Natural killer cell treated with Interleukin-12 subunit alpha and Interleukin-12 subunit beta and Interleukin-15 and Interleukin-18, amount 100 ng/mL, for 72 hours (primary cell): Measurements from ENCODE around the gene ZMAT5. TPM values are rescaled to one million over a fixed set of nuclear protein-coding genes. Genes with fewer than 3 reads are reported as not detected.

Experiments used
- ATAC-seq, 2 donors: fragments of 150-1000 bp; cut with Tn5 transposase in 1 of 2; sonication (Bioruptor Pico), chemical (Tn5 transposase) in 1 of 2; 2 replicates each; pipeline ENCODE4 v1.10.0; 2021
- DNase-seq: peaks from one replicate; pipeline ENCODE4 v3.0.0; 2022; ENCODE audit warnings: low spot score
- H3K27ac Mint-ChIP-seq, 2 donors: 1 replicate in 1 of 2; 2 replicates in 1 of 2; pipeline ENCODE4 v1.8.0; 2022; ENCODE audit warnings: mixed read lengths in 2 of 2, mild to moderate bottlenecking in 1 of 2, moderate library complexity in 1 of 2
- H3K27me3 Mint-ChIP-seq, 2 donors: 1 replicate in 1 of 2; 2 replicates in 1 of 2; pipeline ENCODE4 v1.8.0; 2022; ENCODE audit warnings: mixed read lengths in 2 of 2
- H3K36me3 Mint-ChIP-seq: one replicate; pipeline ENCODE4 v1.8.0; 2022; ENCODE audit warnings: mixed read lengths
- H3K4me1 Mint-ChIP-seq, 2 donors: 1 replicate in 1 of 2; 2 replicates in 1 of 2; pipeline ENCODE4 v1.8.0; 2022; ENCODE audit warnings: low read depth in 2 of 2, mixed read lengths in 2 of 2, mild to moderate bottlenecking in 1 of 2
- H3K4me3 Mint-ChIP-seq: one replicate; pipeline ENCODE4 v1.8.0; 2022; ENCODE audit warnings: mixed read lengths
- H3K9me3 Mint-ChIP-seq: 2 replicates; pipeline ENCODE4 v1.8.0; 2022; ENCODE audit warnings: mixed read lengths
- total RNA-seq, 2 donors: library from RNA; stranded (reverse); gene quantifications; one replicate each; pipeline ENCODE4 v1.2.3, GENCODE V29; 2022

The ZMAT5 gene
- total RNA-seq, 2 donors from 2014 or later = 17.3 to 34.4 TPM

GRCh38 chr22:29780220-29780619, 13.4 kb upstream of the ZMAT5 start:
- H3K4me3 Mint-ChIP-seq = no peak overlapping the region
- ATAC-seq (no peak), DNase-seq (no peak)
- no peaks in the 10 kb centered on the region for H3K9me3 Mint-ChIP-seq
- H3K4me1 Mint-ChIP-seq = no peaks in the 10 kb centered on the region
- H3K27ac Mint-ChIP-seq = no peak overlapping the region
- H3K27me3 Mint-ChIP-seq = no peaks in the 10 kb centered on the region
- no peaks in the 10 kb centered on the region for H3K36me3 Mint-ChIP-seq

- Mint-ChIP-seq H3K27ac (no peak overlapping the region), H3K4me3 (no peak overlapping the region), H3K36me3 (peaks cover 4% of the 10 kb centered on the region), H3K9me3 (no peaks in the 10 kb centered on the region), H3K4me1 (peaks cover 4 to 8% of the 10 kb centered on the region in 2 donors), H3K27me3 (no peaks in the 10 kb centered on the region)
- no peak for DNase-seq
- ATAC-seq = no peak
Measured at GRCh38 chr22:29773233-29773632, 6.4 kb upstream of the ZMAT5 start.

GRCh38 chr22:29772170-29772641, 5.4 kb upstream of the ZMAT5 start:
- Mint-ChIP-seq H3K4me1 (peaks cover 8 to 18% of the 10 kb centered on the region in 2 donors), H3K9me3 (no peaks in the 10 kb centered on the region), H3K4me3 (no peak overlapping the region), H3K27ac (no peak overlapping the region), H3K27me3 (no peaks in the 10 kb centered on the region), H3K36me3 (peaks cover 4% of the 10 kb centered on the region)
- ATAC-seq = no peak
- no peak for DNase-seq

GRCh38 chr22:29769723-29770321, 3.0 kb upstream of the ZMAT5 start:
- peaks cover 22 to 32% of the 10 kb centered on the region in 2 donors for H3K4me1 Mint-ChIP-seq
- no peaks in the 10 kb centered on the region for H3K27me3 Mint-ChIP-seq
- DNase-seq (no peak), ATAC-seq (no peak)
- H3K4me3 Mint-ChIP-seq = no peak overlapping the region
- peaks cover 4% of the 10 kb centered on the region for H3K36me3 Mint-ChIP-seq
- H3K9me3 Mint-ChIP-seq = no peaks in the 10 kb centered on the region
- H3K27ac Mint-ChIP-seq = no peak overlapping the region

DNA sequence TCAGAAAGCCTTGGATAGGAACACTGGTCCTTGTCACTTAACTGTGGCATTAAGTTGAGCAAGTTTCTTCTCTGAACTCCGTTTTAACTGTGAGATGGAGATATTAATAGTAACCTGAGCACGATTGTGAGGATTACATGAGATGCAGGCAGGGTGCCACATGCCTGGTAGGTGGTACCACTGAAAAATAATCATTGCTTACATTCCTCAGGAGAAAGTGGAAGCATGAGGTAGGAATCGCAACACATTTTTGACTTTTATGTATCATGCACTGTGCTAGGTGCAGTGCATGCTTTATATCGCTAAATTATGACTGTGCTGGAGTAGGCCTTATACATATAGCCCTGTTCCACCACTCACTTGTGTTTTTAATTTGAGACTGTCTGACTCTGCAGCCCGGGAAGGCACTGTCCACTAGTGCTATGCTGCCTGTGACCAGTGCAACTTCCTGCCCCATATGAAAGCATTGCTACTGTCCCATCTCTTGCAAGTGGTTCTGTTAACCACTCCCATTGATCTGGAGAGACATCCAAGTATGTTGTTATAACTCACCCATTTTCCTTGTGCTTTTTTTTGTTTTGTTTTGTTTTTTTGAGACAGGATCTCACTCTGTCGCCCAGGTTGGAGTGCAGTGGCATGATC, 1.4 kb upstream of the ZMAT5 start:
- Mint-ChIP-seq H3K27me3 (no peaks in the 10 kb centered on the region), H3K4me3 (peak overlapping the region; percentile 97), H3K9me3 (no peaks in the 10 kb centered on the region), H3K27ac (peak overlapping the region; percentile 99), H3K4me1 (peaks cover 22 to 32% of the 10 kb centered on the region in 2 donors), H3K36me3 (peaks cover 4% of the 10 kb centered on the region)
- DNase-seq (no peak), ATAC-seq (no peak)

DNA sequence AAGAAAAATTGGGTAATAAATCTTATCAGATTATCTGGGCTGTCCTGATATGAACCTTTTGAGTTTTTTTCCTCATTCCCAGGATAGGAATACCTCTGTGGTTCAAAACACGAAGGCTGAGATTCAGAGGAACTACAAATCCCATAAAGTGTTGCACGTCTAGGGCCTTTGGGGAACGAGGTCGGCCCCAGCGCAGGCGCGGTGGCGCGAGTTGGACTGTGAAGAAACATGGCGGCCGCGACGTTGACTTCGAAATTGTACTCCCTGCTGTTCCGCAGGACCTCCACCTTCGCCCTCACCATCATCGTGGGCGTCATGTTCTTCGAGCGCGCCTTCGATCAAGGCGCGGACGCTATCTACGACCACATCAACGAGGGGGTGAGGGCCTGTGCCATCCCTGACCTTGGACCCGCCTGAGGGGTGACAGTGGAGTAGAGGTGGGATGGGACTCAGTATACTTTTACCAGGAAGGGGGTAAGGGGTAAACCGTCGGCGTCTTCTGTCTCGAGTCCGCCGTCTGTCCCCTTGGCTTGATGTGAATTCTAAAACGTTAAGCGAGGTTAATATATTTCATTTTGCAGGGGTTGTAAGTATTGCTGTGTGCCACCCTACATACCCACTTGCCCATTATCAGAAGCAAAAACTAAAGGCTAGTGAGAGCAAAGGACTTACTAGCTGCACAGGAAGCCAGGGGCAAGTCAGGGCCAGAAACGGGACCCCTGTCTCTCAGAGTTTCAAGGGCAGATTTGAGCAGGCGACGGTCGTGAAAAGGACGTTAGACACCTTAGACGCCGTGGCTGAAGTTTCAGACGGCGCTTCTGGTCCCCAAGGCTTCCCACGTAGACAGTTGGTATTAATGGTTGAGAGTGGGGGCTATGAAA, 604 bp upstream of the ZMAT5 start, which contains the start of gene UQCR10:
UQCR10 (plus strand) TSS at position 199 of the 881 bp plus-strand sequence; CDS start at position 229, 30 bp downstream.
- H3K27ac Mint-ChIP-seq = peak within 1 kb of the TSS; percentile 99
- H3K9me3 Mint-ChIP-seq = no peaks in the 10 kb centered on the region
- H3K36me3 Mint-ChIP-seq = peaks cover 4% of the 10 kb centered on the region
- DNase-seq = peak; percentile 95
- no peaks in the 10 kb centered on the region for H3K27me3 Mint-ChIP-seq
- peaks cover 22 to 32% of the 10 kb centered on the region in 2 donors for H3K4me1 Mint-ChIP-seq
- ATAC-seq = peak; percentile 89 to 91
- peak within 1 kb of the TSS; percentile 97 for H3K4me3 Mint-ChIP-seq

DNA sequence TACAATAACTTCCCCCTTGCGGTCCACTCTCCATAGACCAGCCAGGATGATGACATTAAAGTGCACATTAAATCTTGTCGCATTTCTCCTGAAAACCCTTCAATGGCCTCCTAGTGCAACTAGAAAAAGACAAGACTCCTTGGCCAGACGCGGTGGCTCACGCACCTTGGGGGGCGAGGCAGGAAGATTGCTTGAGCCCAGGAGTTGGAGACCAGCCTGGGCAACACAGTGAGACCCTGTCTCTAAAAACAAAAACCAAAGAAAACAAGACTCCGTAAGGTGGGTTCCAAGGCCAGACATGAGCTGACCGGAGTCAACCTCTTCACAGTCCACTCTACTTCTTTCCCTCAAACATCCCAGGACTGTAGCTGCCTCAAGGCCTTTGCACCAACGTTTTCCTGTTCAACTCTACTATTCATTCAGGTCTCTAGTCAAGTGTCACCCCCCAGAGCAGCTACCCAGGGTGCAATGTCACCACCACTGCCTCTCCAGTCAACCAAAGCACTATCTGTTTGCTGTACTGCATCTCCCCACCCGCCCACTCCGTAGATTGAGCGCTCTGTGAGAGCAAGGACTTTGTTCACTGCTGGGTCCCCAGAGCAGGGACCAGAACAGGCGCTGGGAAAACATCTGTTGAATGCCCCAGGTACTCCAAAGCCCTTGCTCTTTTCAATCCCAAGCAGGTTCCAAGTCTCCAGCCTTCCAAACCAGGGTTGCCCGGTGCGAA, 739 bp downstream of the ZMAT5 start:
- peak overlapping the region; percentile 97 for H3K4me3 Mint-ChIP-seq
- peaks cover 4% of the 10 kb centered on the region for H3K36me3 Mint-ChIP-seq
- ATAC-seq (peak in 1 of 2 donors; percentile 26), DNase-seq (no peak)
- H3K27ac Mint-ChIP-seq = peak overlapping the region; percentile 99
- no peaks in the 10 kb centered on the region for H3K27me3 Mint-ChIP-seq
- H3K9me3 Mint-ChIP-seq = no peaks in the 10 kb centered on the region
- H3K4me1 Mint-ChIP-seq = peaks cover 22 to 32% of the 10 kb centered on the region in 2 donors

DNA sequence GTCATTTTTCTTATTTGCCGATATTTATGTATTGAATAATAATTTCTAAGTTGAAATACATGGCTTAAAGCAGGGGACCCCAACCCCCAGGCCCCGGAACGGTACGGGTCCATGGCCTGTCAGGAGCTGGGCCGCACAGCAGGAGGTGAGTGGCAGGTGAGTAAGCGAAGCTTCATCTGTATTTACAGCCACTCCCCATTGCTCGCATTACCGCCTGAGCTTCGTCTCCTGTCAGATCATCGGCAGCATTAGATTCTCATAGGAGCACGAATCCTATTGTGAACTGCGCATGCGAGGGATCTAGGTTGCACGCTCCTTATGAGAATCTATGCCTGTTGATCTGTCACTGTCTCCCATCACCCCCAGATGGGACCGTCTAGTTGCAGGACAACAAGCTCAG, 4.5 kb downstream of the ZMAT5 start:
- Mint-ChIP-seq H3K27ac (no peak overlapping the region), H3K27me3 (no peaks in the 10 kb centered on the region), H3K36me3 (no peaks in the 10 kb centered on the region), H3K9me3 (no peaks in the 10 kb centered on the region), H3K4me3 (no peak overlapping the region), H3K4me1 (peaks cover 13 to 18% of the 10 kb centered on the region in 2 donors)
- DNase-seq (no peak), ATAC-seq (no peak)

- H3K36me3 Mint-ChIP-seq = no peaks in the 10 kb centered on the region
- no peaks in the 10 kb centered on the region for H3K27me3 Mint-ChIP-seq
- H3K27ac Mint-ChIP-seq = no peak overlapping the region
- no peak for DNase-seq
- ATAC-seq = no peak
- peaks cover 0 to 3% of the 10 kb centered on the region in 2 donors for H3K4me1 Mint-ChIP-seq
- H3K9me3 Mint-ChIP-seq = no peaks in the 10 kb centered on the region
- no peak overlapping the region for H3K4me3 Mint-ChIP-seq
Measured at GRCh38 chr22:29758959-29759358, 7.8 kb downstream of the ZMAT5 start.

DNA sequence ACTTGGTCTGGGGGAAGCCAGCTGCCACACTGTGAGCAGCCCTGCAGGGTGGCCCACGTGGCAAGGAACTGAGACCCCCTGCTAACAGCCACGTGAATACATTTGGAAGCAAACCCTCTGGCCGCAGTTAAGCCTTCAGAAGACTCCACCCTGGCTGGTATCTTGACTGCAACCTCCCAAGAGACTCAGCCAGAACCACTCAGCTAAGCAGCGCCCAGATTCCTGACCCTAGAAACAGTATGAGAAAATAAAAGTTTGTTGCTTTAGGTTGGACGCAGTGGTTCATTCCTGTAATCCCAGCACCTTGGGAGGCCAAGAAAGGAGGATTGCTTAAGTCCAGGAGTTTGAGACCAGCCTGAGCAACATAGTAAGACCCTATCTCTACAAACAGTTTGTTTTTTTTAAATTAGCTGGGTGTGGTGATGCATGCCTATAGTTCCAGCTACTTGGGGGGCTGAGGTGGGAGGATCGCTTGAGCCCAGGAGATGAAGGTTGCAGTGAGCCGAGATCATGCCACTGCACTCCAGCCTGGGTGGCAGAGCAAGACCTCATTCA, 8.7 kb downstream of the ZMAT5 start:
- no peaks in the 10 kb centered on the region for H3K36me3 Mint-ChIP-seq
- no peak overlapping the region for H3K4me3 Mint-ChIP-seq
- peaks cover 0 to 3% of the 10 kb centered on the region in 2 donors for H3K4me1 Mint-ChIP-seq
- H3K9me3 Mint-ChIP-seq = no peaks in the 10 kb centered on the region
- H3K27ac Mint-ChIP-seq = no peak overlapping the region
- ATAC-seq (no peak), DNase-seq (no peak)
- H3K27me3 Mint-ChIP-seq = no peaks in the 10 kb centered on the region

- Mint-ChIP-seq H3K36me3 (no peaks in the 10 kb centered on the region), H3K4me3 (no peak overlapping the region), H3K27me3 (no peaks in the 10 kb centered on the region), H3K4me1 (peaks cover 3% of the 10 kb centered on the region in 2 donors), H3K9me3 (no peaks in the 10 kb centered on the region), H3K27ac (no peak overlapping the region)
- DNase-seq (no peak), ATAC-seq (no peak)
Measured at GRCh38 chr22:29757096-29757495, 9.7 kb downstream of the ZMAT5 start.

- no peaks in the 10 kb centered on the region for H3K9me3 Mint-ChIP-seq
- H3K36me3 Mint-ChIP-seq = no peaks in the 10 kb centered on the region
- no peak for ATAC-seq
- H3K4me3 Mint-ChIP-seq = no peak overlapping the region
- no peaks in the 10 kb centered on the region for H3K27me3 Mint-ChIP-seq
- no peak for DNase-seq
- peaks cover 9% of the 10 kb centered on the region in 2 donors for H3K4me1 Mint-ChIP-seq
- H3K27ac Mint-ChIP-seq = no peak overlapping the region
Measured at GRCh38 chr22:29756341-29756740, 10.5 kb downstream of the ZMAT5 start.

DNA sequence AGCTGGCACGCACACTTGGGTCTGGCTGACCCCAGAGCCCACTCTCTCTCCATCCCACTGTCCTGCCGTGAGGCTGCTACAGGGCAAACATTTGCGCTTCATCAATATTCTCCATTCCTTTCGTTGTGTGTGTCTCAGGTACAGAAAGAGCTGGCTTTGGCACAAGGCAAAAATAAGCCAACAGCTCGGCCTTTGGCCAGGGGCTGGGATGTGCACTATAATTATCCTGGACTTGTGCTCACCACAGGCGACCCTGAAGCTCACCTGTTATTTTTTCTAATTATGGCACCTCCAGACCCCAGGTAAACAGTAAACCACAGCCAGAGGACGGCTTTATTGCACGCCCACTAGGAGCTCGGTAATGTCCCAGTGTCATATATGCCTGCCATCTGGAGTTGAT, 10.9 kb downstream of the ZMAT5 start:
- DNase-seq (no peak), ATAC-seq (no peak)
- Mint-ChIP-seq H3K27me3 (no peaks in the 10 kb centered on the region), H3K9me3 (no peaks in the 10 kb centered on the region), H3K4me1 (peaks cover 13 to 14% of the 10 kb centered on the region in 2 donors), H3K27ac (no peak overlapping the region), H3K36me3 (no peaks in the 10 kb centered on the region), H3K4me3 (no peak overlapping the region)
